ENCODE results near the gene DNAH14.

DNA sequence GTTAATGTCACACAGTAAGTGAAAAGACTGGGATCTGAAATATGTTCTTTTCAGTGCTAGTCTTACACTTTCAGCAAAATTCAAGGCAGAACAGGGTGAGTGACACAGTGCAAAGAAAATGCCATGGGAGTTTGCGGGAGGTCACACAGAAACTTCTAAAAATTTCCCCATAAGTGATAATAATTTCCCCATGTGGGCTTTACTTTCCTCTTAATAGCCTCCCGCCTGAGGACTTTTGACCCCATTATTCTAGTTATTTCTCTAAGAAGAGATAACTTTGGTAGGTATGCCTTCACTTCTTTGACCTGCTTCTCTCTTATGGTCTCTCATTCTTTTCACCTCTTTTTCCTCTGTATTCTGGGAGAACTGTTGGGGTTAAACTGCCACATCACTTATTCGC lies 8.1 kb upstream of the DNAH14 start:
- TF ChIP-seq, protein P1, sequence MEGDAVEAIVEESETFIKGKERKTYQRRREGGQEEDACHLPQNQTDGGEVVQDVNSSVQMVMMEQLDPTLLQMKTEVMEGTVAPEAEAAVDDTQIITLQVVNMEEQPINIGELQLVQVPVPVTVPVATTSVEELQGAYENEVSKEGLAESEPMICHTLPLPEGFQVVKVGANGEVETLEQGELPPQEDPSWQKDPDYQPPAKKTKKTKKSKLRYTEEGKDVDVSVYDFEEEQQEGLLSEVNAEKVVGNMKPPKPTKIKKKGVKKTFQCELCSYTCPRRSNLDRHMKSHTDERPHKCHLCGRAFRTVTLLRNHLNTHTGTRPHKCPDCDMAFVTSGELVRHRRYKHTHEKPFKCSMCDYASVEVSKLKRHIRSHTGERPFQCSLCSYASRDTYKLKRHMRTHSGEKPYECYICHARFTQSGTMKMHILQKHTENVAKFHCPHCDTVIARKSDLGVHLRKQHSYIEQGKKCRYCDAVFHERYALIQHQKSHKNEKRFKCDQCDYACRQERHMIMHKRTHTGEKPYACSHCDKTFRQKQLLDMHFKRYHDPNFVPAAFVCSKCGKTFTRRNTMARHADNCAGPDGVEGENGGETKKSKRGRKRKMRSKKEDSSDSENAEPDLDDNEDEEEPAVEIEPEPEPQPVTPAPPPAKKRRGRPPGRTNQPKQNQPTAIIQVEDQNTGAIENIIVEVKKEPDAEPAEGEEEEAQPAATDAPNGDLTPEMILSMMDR (IDR thresholded peaks at IDR 0.05): no peak
- TF ChIP-seq POLR2A (IDR thresholded peaks at IDR 0.05): no peak

Data from body of pancreas (tissue), 4 donors.